Right atrium auricular region (tissue), 2 donors: ENCODE measurements around the gene KIF1A. TPM values are rescaled to one million over a fixed set of nuclear protein-coding genes. Genes with fewer than 3 reads are reported as not detected.

Experiments used
- DNase-seq: peaks from one replicate; pipeline ENCODE4 v3.0.0-alpha.2; 2019; ENCODE audit warnings: low spot score
- H3K27ac ChIP-seq, 2 donors: fragments of 200-600 bp; sonication (generic); 1 replicate in 1 of 2; 2 replicates in 1 of 2; pipeline ENCODE4 v1.5.1; 2016 to 2019
- H3K27me3 ChIP-seq, 2 donors: fragments of 200-600 bp; sonication (generic); one replicate each; pipeline versions ENCODE4 v1.5.1 to v1.6.0; 2017 to 2019
- H3K36me3 ChIP-seq: fragments of 200-600 bp; sonication (generic); one replicate; pipeline ENCODE4 v1.5.1; 2016
- H3K4me1 ChIP-seq, 2 donors: fragments of 200-600 bp; sonication (generic); one replicate each; pipeline versions ENCODE4 v1.5.1 to v1.6.0; 2017 to 2019
- H3K4me3 ChIP-seq, 2 donors: fragments of 200-600 bp; sonication (generic); 1 replicate in 1 of 2; 2 replicates in 1 of 2; pipeline ENCODE4 v1.5.1; 2017 to 2019; ENCODE audit warnings: mild to moderate bottlenecking in 1 of 2, moderate library complexity in 1 of 2
- H3K9me3 ChIP-seq, 2 donors: fragments of 200-600 bp; sonication (generic); one replicate each; pipeline ENCODE4 v1.5.1; 2019
- CTCF ChIP-seq, 2 donors: fragments of 200-600 bp; sonication (generic); IDR thresholded peaks; one replicate each; pipeline ENCODE4 v1.5.1; 2019; ENCODE audit warnings: antibody characterized with exemption in 2 of 2
- total RNA-seq, 2 donors: library from RNA; depleted of rRNA; stranded (reverse); fragments of >200 nt; gene quantifications; one replicate each; pipeline ENCODE4 v1.1.0, GENCODE V29; 2016

KIF1A gene
- total RNA-seq, 2 donors from 2014 or later: 41.8 to 43.7 TPM

GRCh38 chr2:240741091-240741490 is 78.9 kb downstream of the KIF1A start:
- TF ChIP-seq CTCF (IDR thresholded peaks at IDR 0.05): no peak
- Histone ChIP-seq H3K36me3 (peaks cover 17% of the 10 kb centered on the region), H3K27me3 (no peaks in the 10 kb centered on the region), H3K9me3 (no peaks in the 10 kb centered on the region), H3K27ac (no peak overlapping the region), H3K4me3 (no peak overlapping the region), H3K4me1 (no peaks in the 10 kb centered on the region)
- no peak for DNase-seq

- TF ChIP-seq CTCF (IDR thresholded peaks at IDR 0.05): no peak
- DNase-seq: no peak
- Histone ChIP-seq H3K36me3 (peaks cover 7% of the 10 kb centered on the region), H3K4me3 (no peak overlapping the region), H3K27ac (no peak overlapping the region), H3K27me3 (no peaks in the 10 kb centered on the region), H3K9me3 (no peaks in the 10 kb centered on the region), H3K4me1 (no peaks in the 10 kb centered on the region)
These were observed 80.2 kb downstream of the KIF1A start for GRCh38 chr2:240739797-240740196.

- no peaks in the 10 kb centered on the region for H3K27me3 ChIP-seq
- no peak overlapping the region for H3K4me3 ChIP-seq
- H3K27ac ChIP-seq: no peak overlapping the region
- H3K4me1 ChIP-seq: no peaks in the 10 kb centered on the region
- TF ChIP-seq CTCF (IDR thresholded peaks at IDR 0.05): no peak
- peaks cover 7% of the 10 kb centered on the region for H3K36me3 ChIP-seq
- no peak for DNase-seq
- H3K9me3 ChIP-seq: no peaks in the 10 kb centered on the region
These were observed 82.1 kb downstream of the KIF1A start for GRCh38 chr2:240737958-240738357.

- Histone ChIP-seq H3K36me3 (peaks cover 7% of the 10 kb centered on the region), H3K4me3 (no peak overlapping the region), H3K9me3 (no peaks in the 10 kb centered on the region), H3K27ac (no peak overlapping the region), H3K4me1 (no peaks in the 10 kb centered on the region), H3K27me3 (no peaks in the 10 kb centered on the region)
- no peak for DNase-seq
- TF ChIP-seq CTCF (IDR thresholded peaks at IDR 0.05): no peak
These were observed 82.5 kb downstream of the KIF1A start for GRCh38 chr2:240737512-240737911.

GRCh38 chr2:240736281-240737250 is 83.5 kb downstream of the KIF1A start:
- no peak for TF ChIP-seq CTCF (IDR thresholded peaks at IDR 0.05)
- Histone ChIP-seq H3K9me3 (no peaks in the 10 kb centered on the region), H3K27ac (no peak overlapping the region), H3K4me3 (no peak overlapping the region), H3K4me1 (no peaks in the 10 kb centered on the region), H3K36me3 (peaks cover 7% of the 10 kb centered on the region), H3K27me3 (no peaks in the 10 kb centered on the region)
- DNase-seq: no peak
